Astrocyte (in vitro differentiated cells and primary cell): ENCODE results near the gene MYO1G. TPM values are rescaled to one million over a fixed set of nuclear protein-coding genes. Genes with fewer than 3 reads are reported as not detected.

Experiments
- DNase-seq: peaks from one replicate; pipeline ENCODE4 v3.0.0-alpha.2; 2010; ENCODE audit warnings: low read depth
- FAIRE-seq: peaks from 2 replicates; lab custom pipeline; 2011; peaks lifted over from hg19 to GRCh38; lab: Jason Lieb, UNC
- H2AFZ ChIP-seq: 2 replicates; pipeline ENCODE4 v1.6.0; 2012; ENCODE audit warnings: low read depth, low read length, inconsistent platforms
- H3K27ac ChIP-seq: 2 replicates; pipeline ENCODE4 v1.5.1; 2011; ENCODE audit warnings: low read depth, low read length, inconsistent platforms
- H3K27me3 ChIP-seq: 2 replicates; pipeline ENCODE4 v1.6.0; 2011; ENCODE audit warnings: low read length, inconsistent platforms; ENCODE audit not compliant: insufficient read depth
- H3K36me3 ChIP-seq: 2 replicates; pipeline ENCODE4 v1.5.1; 2011; ENCODE audit warnings: low read length, inconsistent platforms; ENCODE audit not compliant: insufficient read depth
- H3K4me1 ChIP-seq: 2 replicates; pipeline ENCODE4 v1.5.1; 2011; ENCODE audit warnings: low read length, inconsistent platforms; ENCODE audit not compliant: insufficient read depth
- H3K4me2 ChIP-seq: 2 replicates; pipeline ENCODE4 v1.6.0; 2012; ENCODE audit warnings: low read length, inconsistent platforms
- H3K4me3 ChIP-seq: 2 replicates; pipeline ENCODE4 v1.5.1; 2011; ENCODE audit warnings: low read depth, mild to moderate bottlenecking, low read length, inconsistent platforms; ENCODE audit not compliant: insufficient read depth
- H3K79me2 ChIP-seq: 2 replicates; pipeline ENCODE4 v1.6.0; 2012; ENCODE audit warnings: mild to moderate bottlenecking, low read length, inconsistent platforms; ENCODE audit not compliant: insufficient read depth
- H3K9ac ChIP-seq: 2 replicates; pipeline ENCODE4 v1.6.0; 2012; ENCODE audit warnings: mild to moderate bottlenecking, low read length, inconsistent platforms
- H3K9me3 ChIP-seq: 2 replicates; pipeline ENCODE4 v1.5.1; 2012; ENCODE audit warnings: low read depth, mild to moderate bottlenecking, low read length, inconsistent platforms; ENCODE audit not compliant: insufficient read depth
- H4K20me1 ChIP-seq: 2 replicates; pipeline ENCODE4 v1.6.0; 2012; ENCODE audit warnings: low read length, inconsistent platforms; ENCODE audit not compliant: insufficient read depth
- H3K27ac Mint-ChIP-seq: one replicate; pipeline ENCODE4 v1.8.0; 2021; ENCODE audit warnings: mild to moderate bottlenecking, mixed read lengths; ENCODE audit not compliant: unreplicated experiment
- H3K27me3 Mint-ChIP-seq: one replicate; pipeline ENCODE4 v1.8.0; 2021; ENCODE audit warnings: low read depth, mixed read lengths; ENCODE audit not compliant: unreplicated experiment
- H3K36me3 Mint-ChIP-seq: one replicate; pipeline ENCODE4 v1.8.0; 2021; ENCODE audit warnings: low read depth, mixed read lengths; ENCODE audit not compliant: unreplicated experiment
- H3K4me1 Mint-ChIP-seq: one replicate; pipeline ENCODE4 v1.8.0; 2021; ENCODE audit warnings: low read depth, mixed read lengths; ENCODE audit not compliant: unreplicated experiment
- H3K4me3 Mint-ChIP-seq: one replicate; pipeline ENCODE4 v1.8.0; 2021; ENCODE audit warnings: mild to moderate bottlenecking, moderate library complexity, mixed read lengths; ENCODE audit not compliant: unreplicated experiment
- H3K9me3 Mint-ChIP-seq: one replicate; pipeline ENCODE4 v1.8.0; 2021; ENCODE audit warnings: mild to moderate bottlenecking, mixed read lengths; ENCODE audit not compliant: unreplicated experiment
- CTCF ChIP-seq: IDR thresholded peaks from 2 replicates; pipeline ENCODE4 v1.5.1; 2011; ENCODE audit warnings: low read depth, mild to moderate bottlenecking, inconsistent platforms, low read length, moderate library complexity; ENCODE audit not compliant: insufficient read depth
- EZH2 ChIP-seq: IDR thresholded peaks from 2 replicates; pipeline ENCODE4 v1.6.1; 2012; ENCODE audit warnings: mild to moderate bottlenecking, low read length, inconsistent platforms; ENCODE audit not compliant: insufficient read depth
- total RNA-seq: library from RNA; stranded (reverse); gene quantifications from 2 replicates; pipeline ENCODE4 v1.2.1, GENCODE V29; 2021

Gene MYO1G
- total RNA-seq, 1 donor from 2014 or later = 0.11 TPM

- Mint-ChIP-seq H3K9me3 (peaks cover 6% of the 10 kb centered on the region), H3K27me3 (no peaks in the 10 kb centered on the region), H3K36me3 (peaks cover 14% of the 10 kb centered on the region), H3K27ac (no peak overlapping the region), H3K4me1 (peaks cover 10% of the 10 kb centered on the region), H3K4me3 (no peak overlapping the region)
- no peak overlapping the region for H3K9ac ChIP-seq
- FAIRE-seq (no peak), DNase-seq (no peak)
- H3K4me3 ChIP-seq = no peak overlapping the region
- H3K9me3 ChIP-seq = no peaks in the 10 kb centered on the region
- H3K27ac ChIP-seq = no peak overlapping the region
- H3K4me2 ChIP-seq = no peak overlapping the region
- peaks cover 58% of the 10 kb centered on the region for H4K20me1 ChIP-seq
- no peak for TF ChIP-seq CTCF
- TF ChIP-seq EZH2 = no peak
- no peak overlapping the region for H2AFZ ChIP-seq
- peaks cover 66% of the 10 kb centered on the region for H3K79me2 ChIP-seq
- H3K4me1 ChIP-seq = peaks cover 7% of the 10 kb centered on the region
- H3K27me3 ChIP-seq = no peaks in the 10 kb centered on the region
- H3K36me3 ChIP-seq = no peaks in the 10 kb centered on the region
These were observed 38.4 kb upstream of the MYO1G start for GRCh38 chr7:45017253-45017652.

GRCh38 chr7:45015313-45015712 lies 36.5 kb upstream of the MYO1G start:
- peaks cover 54% of the 10 kb centered on the region for H4K20me1 ChIP-seq
- no peak overlapping the region for H3K9ac ChIP-seq
- no peak overlapping the region for H3K4me2 ChIP-seq
- H3K9me3 Mint-ChIP-seq = peaks cover 6% of the 10 kb centered on the region
- H3K4me1 ChIP-seq = no peaks in the 10 kb centered on the region
- TF ChIP-seq EZH2 (no peak), CTCF (no peak)
- no peak overlapping the region for H3K4me3 Mint-ChIP-seq
- no peaks in the 10 kb centered on the region for H3K27me3 ChIP-seq
- FAIRE-seq (no peak), DNase-seq (no peak)
- H3K36me3 Mint-ChIP-seq = peaks cover 15% of the 10 kb centered on the region
- no peaks in the 10 kb centered on the region for H3K27me3 Mint-ChIP-seq
- no peaks in the 10 kb centered on the region for H3K36me3 ChIP-seq
- no peak overlapping the region for H2AFZ ChIP-seq
- no peaks in the 10 kb centered on the region for H3K9me3 ChIP-seq
- peaks cover 68% of the 10 kb centered on the region for H3K79me2 ChIP-seq
- H3K27ac ChIP-seq = no peak overlapping the region
- no peaks in the 10 kb centered on the region for H3K4me1 Mint-ChIP-seq
- no peak overlapping the region for H3K4me3 ChIP-seq
- no peak overlapping the region for H3K27ac Mint-ChIP-seq

GRCh38 chr7:45013465-45013967 lies 34.7 kb upstream of the MYO1G start:
- peaks cover 56% of the 10 kb centered on the region for H4K20me1 ChIP-seq
- no peaks in the 10 kb centered on the region for H3K27me3 ChIP-seq
- H2AFZ ChIP-seq = no peak overlapping the region
- FAIRE-seq (no peak), DNase-seq (no peak)
- peaks cover 6% of the 10 kb centered on the region for H3K9me3 Mint-ChIP-seq
- no peaks in the 10 kb centered on the region for H3K4me1 ChIP-seq
- H3K4me1 Mint-ChIP-seq = no peaks in the 10 kb centered on the region
- H3K9ac ChIP-seq = no peak overlapping the region
- no peak overlapping the region for H3K4me3 ChIP-seq
- H3K4me2 ChIP-seq = no peak overlapping the region
- no peak overlapping the region for H3K4me3 Mint-ChIP-seq
- no peak overlapping the region for H3K27ac ChIP-seq
- no peak for TF ChIP-seq EZH2
- TF ChIP-seq CTCF = no peak
- H3K9me3 ChIP-seq = no peaks in the 10 kb centered on the region
- peaks cover 73% of the 10 kb centered on the region for H3K79me2 ChIP-seq
- no peaks in the 10 kb centered on the region for H3K36me3 ChIP-seq
- H3K27me3 Mint-ChIP-seq = no peaks in the 10 kb centered on the region
- H3K27ac Mint-ChIP-seq = no peak overlapping the region
- H3K36me3 Mint-ChIP-seq = peaks cover 16% of the 10 kb centered on the region
